Skin epidermis (tissue), 12 donors: ENCODE results near the gene ZNF787.
A peak's percentile ranks its signal among the peaks of the same experiment; 100 is the strongest.

Experiments
- H3K27ac ChIP-seq, 21 experiments: fragments of 200-600 bp; sonication (generic) in 11 of 21; one replicate each; pipeline ENCODE4 v1.5.0; 2020; ENCODE audit warnings: mild to moderate bottlenecking in 3 of 21, inconsistent platforms in 2 of 21, moderate library complexity in 2 of 21
- H3K4me3 ChIP-seq, 7 experiments: fragments of 200-600 bp; sonication (generic) in 2 of 7; one replicate each; pipeline ENCODE4 v1.5.0; 2020; ENCODE audit warnings: inconsistent platforms in 2 of 7, mild to moderate bottlenecking in 2 of 7, moderate library complexity in 1 of 7

Gene ZNF787

DNA sequence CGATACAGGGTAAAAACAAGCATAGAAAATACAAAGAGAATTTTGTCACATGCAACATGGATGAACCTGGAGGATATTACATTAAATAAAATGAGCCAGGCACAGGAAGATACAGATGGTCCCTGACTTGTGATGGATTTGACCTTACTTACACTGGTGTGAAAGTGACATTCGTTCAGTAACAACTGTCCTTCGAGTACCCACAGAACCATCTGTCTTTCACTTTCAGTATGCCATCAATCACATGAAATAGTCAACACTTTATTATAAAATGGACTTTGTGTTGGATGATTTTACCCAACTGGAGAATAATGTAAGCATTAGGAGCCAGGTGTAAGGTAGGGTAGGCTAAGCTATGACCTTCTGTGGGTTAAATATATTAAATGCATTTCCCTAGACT is 51.5 kb downstream of the ZNF787 start:
- H3K4me3 ChIP-seq = no peak overlapping the region
- no peak overlapping the region for H3K27ac ChIP-seq

DNA sequence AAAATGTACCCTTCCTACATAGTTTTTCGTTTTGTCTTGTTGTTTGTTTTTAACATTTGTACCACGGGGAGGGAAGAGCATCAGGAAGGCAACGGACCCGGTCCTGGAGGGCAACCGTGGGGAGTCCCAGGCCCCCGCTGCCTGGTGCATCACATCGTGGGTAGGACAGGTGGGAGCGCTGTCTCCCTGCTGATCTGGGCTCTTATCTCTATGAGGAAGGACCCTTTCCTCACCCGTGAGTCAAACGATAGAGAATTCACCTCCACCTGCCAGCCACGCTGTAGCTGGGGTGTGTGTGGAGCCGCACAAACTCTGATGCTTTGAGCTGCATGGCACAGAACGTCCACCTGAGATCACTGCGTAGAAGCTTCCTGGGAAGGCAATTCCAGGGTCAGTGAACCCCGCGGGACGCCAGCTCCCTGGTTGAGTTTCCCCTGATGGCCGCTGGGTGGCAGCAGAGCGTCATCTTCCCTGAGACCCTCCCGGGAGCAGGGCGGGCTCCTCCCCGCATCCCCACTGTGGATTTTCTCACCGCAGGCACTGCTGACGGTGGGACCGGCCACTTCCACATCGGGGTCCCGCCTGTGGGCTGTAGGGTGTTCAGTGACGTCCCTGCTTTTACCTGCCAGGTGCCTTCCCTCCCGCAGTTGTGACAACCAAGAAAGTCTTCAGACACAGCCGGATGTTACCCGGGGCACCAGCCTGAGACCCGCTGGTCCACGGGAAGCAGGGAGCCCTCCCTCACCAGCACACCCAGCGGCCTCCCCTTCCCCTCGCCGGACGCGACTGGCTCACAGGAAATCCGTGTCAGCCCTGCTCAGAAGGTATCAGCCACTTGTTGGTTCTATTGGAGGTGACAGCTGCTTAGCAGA is 54.7 kb downstream of the ZNF787 start:
- H3K4me3 ChIP-seq = peak overlapping the region in 1 of 7 experiments; percentile 7

DNA sequence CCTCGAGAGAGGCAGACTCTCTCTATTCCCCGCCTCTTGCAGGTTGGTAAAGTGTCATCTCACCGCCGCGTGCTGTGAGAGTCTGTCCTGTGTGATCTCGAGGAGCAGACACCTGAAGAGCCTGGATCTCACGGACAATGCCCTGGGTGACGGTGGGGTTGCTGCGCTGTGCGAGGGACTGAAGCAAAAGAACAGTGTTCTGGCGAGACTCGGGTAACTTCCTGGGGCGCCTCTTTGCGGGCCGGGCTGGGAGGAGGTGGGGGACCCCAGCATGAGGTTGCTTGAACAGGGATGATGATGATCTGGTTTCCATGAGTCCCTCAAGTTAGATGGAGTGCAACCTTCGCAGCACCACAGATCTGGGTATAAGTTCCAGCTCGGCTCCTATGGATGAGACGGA is 67.5 kb downstream of the ZNF787 start:
- Histone ChIP-seq H3K27ac (no peak overlapping the region), H3K4me3 (no peak overlapping the region)

More for the DNA sequence above, 54.7 kb downstream of the ZNF787 start:
- no peak overlapping the region for H3K27ac ChIP-seq
